Measurements from ENCODE around the gene TNPO3.

- TF ChIP-seq CTCF (IDR thresholded peaks at IDR 0.05) (no peak), EP300 (IDR thresholded peaks at IDR 0.05) (no peak), POLR2A (IDR thresholded peaks at IDR 0.05) (no peak), POLR2AphosphoS5 (IDR thresholded peaks at IDR 0.05) (no peak)
These were observed 145.9 kb downstream of the TNPO3 start for GRCh38 chr7:128908750-128909624.

All from suprapubic skin (tissue), 4 donors.